ENCODE data around the gene PPP2R5E. TPM values are rescaled to one million over a fixed set of nuclear protein-coding genes. Genes with fewer than 3 reads are reported as not detected.
"Not testable (repeated sequence)": the region's sequence is repeated elsewhere in the genome, so short reads cannot be mapped to it uniquely, and the experiment has no call there.

PPP2R5E gene
- total RNA-seq, 1 experiment from 2014 or later: 15.7 TPM

DNA sequence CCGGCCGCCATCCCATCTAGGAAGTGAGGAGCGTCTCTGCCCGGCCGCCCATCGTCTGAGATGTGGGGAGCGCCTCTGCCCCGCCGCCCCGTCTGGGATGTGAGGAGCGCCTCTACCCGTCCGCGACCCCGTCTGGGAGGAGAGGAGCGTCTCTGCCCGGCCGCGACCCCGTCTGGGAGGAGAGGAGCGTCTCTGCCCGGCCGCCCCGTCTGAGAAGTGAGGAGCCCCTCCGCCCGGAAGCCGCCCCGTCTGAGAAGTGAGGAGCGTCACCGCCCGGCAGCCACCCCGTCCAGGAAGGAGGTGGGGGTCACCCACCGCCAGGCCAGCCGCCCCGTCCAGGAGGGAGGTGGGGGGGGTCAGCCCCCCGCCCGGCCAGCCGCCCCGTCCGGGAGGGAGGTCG is 20.7 kb downstream of the PPP2R5E start:
- not testable (repeated sequence) for DNase-seq (ENCODE audit: low spot score)

DNA sequence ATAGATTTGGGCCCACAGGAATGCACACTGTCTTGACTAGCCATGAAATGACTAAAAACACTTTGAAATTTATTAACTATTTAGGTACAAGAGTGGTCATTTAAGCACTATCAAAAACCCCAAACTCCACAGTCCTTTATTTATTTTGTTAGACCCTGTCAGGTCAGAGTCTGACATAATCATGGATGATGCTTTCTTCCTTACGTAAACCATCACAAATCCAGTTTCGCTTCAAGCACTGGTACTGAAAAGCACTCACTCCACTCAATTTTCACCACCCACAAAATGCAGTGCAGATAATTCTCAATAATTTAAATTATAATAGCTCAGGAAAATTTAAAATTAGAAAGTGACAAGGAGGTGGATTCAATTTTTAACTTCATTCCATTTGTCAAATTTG is 25.8 kb downstream of the PPP2R5E start:
- no peak for DNase-seq (ENCODE audit: low spot score)

DNA sequence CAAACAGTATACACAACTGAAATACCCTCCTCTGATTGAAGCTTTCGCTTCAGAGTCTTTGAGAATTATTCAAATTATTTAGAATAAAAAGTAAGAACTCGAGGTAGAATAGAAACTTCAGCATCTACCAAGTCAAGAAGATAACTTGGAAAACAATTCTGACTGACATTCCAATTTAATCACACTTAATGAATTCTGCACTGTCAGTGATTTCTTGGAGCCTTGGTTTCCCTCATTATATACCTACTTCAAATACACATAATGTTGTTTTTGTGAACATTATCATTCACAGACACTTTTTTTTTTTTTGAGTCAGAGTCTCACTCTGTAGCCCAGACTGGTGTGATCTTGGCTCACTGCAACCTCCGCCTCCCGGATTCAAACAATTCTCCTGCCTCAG is 27.9 kb downstream of the PPP2R5E start:
- no peak for DNase-seq (ENCODE audit: low spot score)

DNA sequence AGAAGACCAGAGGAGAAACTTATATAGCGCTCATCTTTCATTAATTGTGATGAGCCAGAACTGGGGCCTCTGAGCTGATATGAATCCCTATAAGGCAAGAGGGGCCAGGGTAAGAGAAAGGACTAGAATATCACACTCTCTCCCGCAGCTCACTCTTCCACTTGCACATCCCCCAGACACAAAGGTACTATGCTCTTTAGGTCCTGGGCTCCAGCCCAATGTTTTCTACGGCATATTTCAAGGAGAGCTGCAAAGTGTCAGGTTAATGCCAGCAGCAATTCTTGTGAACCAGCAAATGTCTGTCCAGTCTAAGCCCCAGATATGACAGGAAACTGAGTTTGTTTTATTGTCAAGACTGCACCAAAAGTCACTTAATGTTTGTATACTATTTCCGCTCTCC is 29.4 kb downstream of the PPP2R5E start:
- no peak for DNase-seq (ENCODE audit: low spot score)

DNA sequence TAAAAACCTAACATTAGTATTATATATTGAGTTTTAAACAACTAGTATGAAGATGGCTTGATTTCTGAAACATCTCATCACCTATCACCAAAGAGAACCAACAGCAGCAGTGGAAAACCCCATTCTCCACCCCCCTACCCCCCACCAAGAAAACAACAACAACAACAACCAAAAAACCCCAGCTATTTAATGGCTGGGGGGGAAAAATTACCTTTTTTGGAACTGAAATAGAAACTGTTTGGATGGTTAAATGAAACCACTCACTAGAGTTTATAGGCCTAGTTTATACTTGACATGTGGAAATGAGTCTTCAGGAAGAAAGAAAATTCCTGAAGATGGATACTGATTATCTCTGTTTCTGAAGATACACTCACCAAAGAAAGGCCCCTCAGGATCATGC is 30.3 kb downstream of the PPP2R5E start:
- DNase-seq (ENCODE audit: low spot score): no peak

DNA sequence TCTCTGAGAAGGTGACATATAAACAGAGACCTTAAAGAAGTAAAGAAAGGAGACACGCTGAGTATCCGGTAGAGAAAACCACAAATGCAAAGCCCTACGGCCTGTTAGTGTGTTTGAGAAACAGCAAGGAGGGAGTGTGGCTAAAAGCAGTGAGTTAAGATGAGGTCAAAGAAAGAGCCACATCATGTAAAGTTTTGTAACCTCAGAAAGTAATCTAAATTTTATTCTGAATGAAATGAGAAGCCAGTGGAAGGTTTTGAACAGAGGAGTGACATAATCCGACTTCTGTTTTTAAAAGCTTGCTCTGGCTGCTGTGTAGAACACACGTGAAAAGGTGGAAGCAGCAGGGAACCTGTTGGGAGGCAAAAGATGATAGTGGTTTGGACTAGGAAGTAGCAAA is 32.6 kb downstream of the PPP2R5E start:
- peak; percentile 69 for DNase-seq (ENCODE audit: low spot score)

DNA sequence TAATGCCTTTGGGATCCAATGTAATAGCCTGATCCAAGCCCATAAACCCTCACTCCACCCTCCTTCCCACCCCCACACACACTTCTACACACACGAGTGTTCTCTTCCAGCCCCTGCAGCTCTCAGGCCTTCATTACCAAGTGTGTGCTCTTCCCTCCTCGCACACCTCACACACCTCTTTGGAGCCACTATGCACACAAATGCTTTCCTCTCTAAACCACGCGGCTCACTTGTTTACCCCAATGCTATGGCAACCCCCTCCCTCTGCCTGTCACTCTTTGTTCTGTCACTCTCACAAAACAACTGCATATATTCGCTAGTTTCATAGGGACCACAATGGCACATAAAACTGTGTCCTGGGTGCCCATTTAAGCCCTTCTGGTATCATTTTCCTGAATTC is 35.1 kb downstream of the PPP2R5E start:
- DNase-seq (ENCODE audit: low spot score): no peak

DNA sequence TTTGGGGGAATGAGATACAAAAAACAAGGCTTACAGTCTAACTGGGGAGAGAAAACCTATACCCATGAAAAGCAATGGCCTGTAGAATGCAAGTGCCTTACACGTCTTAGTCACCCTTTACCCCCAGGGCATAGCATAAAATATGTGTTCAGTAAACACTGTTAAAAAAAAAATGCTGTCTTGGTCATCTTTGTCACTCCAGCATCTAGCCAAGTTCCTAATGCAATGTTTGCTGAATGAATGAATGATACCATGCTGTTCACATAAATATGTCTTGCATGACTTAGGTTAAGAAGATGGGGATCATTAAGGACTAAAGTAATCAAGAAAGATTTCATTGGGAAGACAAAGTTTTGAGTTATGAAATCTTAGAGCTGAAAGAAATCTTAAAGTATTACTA is 38.5 kb downstream of the PPP2R5E start:
- DNase-seq (ENCODE audit: low spot score): peak; percentile 16

DNA sequence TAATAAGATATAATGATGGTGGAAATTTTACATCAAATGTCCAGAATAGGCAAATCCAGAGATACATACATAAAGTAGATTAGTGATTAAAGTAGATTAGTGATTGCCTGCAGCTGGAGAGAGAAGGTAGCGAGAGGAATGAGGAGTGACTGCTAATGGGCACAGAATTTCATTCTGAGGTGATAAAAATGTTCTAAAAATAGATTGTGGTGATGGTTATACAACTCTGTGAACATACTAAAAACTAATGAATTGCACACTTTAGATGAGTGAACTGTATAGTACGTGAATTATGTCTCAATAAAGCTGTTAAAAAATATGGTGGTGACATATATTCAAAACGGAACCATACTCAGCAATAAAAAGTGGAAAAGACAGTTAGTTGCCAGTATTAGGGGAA is 41.7 kb downstream of the PPP2R5E start:
- DNase-seq (ENCODE audit: low spot score): no peak

DNA sequence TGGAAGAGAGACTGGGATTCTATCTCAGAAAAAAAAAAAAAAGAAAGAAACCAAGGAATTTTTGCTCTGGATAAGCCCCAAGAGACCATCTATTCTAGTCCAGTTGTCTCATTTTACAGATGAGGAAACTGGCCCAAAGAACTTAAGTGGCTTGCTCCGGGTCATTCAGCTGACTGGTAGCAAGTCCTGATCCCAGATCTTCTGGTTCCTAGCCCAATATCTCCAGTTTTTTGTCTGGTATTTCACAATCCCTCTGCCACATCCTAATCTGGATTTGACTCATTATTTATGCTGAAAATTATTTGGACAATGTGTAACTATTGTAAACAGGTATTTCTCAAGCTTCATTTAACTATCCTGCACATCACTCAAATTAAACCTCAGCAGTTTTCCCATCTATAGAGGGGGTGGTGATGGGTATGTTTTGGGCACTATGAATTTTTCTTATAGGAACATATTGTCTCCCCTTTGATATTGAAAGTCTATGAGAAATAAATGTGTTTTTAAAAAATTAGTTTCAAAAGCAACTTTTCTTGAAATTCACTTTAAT is 43.4 kb downstream of the PPP2R5E start:
- DNase-seq (ENCODE audit: low spot score): no peak

DNA sequence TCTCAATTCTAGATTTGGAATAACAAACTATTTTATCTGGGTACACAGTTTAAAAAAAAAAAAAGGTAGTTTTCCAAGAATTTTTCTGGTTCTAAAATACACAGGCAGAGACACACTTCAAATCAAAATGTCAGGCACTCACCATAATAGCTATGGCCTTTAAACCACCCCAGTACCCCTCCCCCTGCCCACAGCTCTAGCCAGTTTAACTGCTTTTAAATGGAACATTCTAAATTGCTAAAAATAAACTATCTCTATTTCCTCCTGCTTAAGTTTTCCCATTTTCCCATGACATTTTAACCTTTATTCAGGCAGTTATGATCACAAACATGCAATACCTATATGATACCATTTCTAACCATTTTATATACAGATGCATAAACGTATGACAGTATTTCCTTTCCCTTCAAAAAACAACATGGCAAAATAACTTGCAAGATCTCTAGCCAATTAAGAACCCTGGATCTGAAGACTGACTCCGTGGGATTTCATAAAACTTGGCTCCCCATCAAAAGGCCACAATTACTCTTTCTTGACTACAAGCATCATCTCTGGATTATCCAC is 46.3 kb downstream of the PPP2R5E start:
- DNase-seq (ENCODE audit: low spot score): no peak

DNA sequence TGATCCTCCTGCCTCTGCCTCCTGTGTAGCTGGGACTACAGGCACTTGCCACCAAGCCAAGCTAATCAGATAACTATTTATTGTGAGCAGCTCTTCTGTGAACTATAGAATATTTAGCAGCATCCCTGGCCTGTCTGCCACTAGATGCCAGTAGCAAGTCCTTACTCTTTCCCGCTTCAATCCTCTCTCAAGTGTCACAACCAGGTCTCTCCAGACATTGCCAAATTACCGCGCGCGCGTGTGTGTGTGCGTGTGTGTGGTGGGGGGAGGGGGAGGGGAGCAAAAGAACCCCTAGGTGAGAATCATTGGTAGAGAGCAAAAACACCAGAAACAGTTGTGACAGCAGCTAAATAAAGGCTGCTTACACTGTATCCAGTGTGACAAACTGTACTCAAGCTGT is 49.9 kb downstream of the PPP2R5E start:
- no peak for DNase-seq (ENCODE audit: low spot score)

DNA sequence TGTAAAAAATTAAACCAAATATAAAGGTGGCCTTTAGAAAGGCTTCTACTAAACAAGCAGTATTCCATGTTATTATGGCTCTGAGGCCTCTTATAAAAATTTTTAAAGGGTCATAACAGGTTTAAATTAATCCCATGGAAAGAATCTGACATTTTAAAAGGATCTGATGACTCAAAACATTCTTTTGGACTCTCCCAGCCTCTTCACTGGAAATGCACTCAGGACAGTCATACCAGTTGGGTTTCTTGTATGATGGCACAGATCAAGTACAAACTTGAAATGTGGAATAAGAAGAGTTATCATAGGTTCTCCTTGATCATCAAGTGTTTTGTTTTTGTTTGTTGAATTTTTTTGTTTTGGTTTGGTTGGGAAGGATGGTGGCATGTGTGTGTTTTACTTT is 50.8 kb downstream of the PPP2R5E start:
- no peak for DNase-seq (ENCODE audit: low spot score)

DNA sequence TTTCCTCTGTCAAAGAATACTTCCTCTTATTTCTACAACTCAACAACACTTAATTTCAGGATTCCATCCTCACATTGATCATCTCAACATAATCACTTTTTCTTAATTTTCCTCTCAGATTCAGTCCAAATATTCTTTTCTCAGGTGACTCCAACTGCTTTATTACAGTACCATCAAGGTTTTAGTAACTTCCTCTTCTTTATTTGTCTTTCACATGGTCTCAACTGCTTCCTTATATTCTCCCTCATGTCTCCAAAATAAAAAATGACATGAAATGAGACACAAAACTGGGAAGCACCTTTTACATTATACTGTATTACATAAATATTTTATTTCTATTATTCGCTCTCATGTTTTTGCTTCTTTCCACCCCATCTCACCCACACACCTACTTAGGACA is 55.5 kb downstream of the PPP2R5E start:
- no peak for DNase-seq (ENCODE audit: low spot score)

DNA sequence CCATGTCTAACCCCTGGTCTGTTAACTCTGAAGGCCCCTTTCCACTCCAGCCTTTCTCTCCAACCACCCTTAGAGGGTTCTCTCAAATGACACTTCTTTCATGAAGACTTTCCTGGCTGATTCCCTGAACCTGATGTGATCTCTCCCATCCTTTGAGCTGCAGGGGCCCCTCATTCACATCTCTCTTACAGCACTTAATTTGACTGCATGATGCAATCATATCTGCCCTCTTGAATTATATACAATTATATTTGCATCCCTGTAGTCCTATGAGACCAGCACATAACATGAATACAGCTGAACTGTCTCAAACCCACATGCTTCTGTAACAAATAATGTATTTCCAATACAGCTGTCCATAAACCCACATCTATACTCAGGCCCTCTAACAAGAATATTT is 56.4 kb downstream of the PPP2R5E start:
- no peak for DNase-seq (ENCODE audit: low spot score)

DNA sequence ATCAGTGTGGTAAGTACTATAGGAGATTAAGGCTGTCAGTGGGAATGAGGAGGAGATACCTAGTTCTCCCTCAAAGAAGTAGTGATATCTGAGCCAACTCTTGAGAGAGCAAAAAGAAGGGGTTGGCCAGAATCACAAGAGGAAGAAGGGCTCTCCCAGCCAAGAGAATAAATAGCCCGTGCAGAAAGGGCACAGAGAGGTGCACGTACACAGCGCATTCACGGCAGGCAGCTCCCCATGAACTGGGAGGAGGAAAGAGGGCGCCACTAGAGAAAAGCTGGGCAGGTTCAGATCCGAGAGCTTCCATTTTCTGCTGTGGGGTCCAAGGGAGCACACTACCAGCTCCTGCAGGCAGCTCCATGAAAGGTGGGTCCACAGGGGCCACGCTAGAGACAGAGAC is 59.9 kb downstream of the PPP2R5E start:
- no peak for DNase-seq (ENCODE audit: low spot score)

DNA sequence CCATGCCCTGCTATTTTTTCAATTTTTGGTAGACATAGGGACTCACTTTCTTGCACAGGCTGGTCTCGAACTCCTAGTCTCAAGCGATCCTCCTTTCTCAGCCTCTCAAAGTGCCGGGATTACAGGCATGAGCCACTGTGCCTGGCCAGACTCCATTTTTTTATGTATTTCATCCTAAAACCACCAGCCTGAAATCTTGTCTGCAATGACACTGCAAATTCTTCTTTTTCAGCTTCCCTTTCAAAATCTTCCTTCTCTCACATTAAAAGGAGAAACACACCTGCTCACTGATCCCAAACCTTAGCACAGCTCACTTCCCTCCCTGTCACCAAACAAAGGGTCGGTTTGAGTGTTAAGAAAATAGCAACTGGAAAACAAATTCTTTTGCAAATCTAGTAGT is 62.6 kb downstream of the PPP2R5E start:
- no peak for DNase-seq (ENCODE audit: low spot score)

DNA sequence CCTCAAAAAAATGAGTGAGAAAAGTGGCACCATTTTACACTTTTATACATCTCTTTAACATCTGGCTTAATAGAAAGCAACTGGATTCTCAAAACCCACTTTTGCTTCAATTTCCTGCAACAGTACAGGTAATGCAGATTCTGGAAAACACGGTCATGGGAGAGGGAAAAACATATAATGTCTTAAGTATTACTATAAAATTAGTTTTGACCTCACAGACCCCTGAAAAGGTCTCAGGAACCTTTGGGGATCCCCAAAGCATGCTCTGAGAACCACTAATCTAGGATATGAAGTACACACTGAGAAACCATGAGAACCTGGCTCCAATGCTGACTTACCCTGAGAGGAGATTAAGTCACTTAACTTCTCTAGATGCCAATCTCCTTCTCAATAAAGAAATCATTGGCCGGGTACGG is 64.7 kb downstream of the PPP2R5E start:
- DNase-seq (ENCODE audit: low spot score): no peak

DNA sequence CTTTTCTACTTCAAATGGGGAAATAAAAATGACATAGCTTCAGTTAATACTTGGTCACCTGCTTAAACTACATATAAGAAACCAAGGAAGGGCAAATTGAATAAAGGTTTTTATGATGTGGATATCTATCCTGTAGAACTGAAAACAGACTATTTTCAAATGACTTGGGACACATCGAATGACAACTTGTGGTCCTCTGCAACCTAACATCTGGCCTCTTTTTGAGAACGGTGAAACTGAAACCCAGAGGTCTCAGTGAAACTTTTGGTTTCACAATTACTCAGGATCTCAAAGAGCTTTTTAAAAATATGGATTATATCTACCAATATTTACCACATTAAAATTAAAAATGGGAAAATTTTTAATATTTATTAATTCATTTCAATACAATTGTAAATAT is 65.2 kb downstream of the PPP2R5E start:
- DNase-seq (ENCODE audit: low spot score): no peak

DNA sequence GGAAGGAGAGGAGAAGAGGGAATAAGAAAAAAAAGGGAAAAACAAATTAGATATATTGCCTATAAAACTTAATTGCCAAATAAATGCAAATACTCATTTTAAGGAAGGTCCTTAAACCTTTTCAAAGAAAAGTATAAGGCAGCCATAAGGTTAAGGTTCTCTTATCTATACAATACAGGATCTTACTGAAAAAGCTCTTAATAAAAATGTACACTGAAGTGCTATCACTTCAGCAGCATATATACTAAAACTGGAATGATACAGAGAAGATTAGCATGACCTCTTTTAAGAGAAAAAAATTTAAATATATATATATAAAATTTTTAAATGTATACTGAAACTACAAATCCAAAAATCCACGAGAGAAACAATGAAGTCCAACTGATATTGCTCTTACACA is 65.6 kb downstream of the PPP2R5E start:
- no peak for DNase-seq (ENCODE audit: low spot score)

DNA sequence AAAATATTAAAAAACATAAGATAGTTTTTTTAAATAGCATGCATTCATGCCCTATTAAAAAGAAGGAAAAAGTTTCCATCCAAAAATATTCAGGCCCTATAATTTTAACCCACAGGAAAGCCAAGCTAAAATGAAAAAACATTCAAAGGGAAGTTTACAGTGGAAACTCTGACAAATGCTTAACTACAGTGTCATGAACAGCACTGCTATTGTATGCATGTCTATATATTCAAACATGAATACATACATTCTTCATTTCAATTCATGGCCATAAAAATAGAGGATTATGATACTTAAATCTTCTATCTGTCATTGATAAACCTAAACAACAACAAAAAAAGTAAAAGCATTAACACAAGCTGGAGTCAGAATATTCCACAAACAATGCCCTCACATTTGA is 67.4 kb downstream of the PPP2R5E start:
- no peak for DNase-seq (ENCODE audit: low spot score)

DNA sequence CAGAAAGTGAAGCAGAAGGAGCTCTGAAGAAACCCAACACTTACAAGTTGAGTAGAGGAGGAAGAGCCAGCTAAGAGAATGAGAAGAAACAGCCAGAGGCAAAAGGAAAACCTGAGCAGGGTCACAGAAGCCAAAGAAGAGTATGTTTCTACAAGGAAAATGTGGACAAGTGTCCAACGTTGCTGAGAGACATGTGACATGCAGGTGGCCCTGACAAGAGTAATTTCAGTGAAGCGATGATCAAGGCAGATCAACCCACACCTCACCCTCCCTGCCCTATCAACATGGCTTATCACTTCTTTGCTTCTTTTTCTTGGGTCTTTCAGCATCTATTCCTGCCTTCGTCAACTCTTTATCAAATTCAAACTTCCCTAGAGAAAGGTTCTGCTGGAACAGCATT is 68.3 kb downstream of the PPP2R5E start:
- no peak for DNase-seq (ENCODE audit: low spot score)

DNA sequence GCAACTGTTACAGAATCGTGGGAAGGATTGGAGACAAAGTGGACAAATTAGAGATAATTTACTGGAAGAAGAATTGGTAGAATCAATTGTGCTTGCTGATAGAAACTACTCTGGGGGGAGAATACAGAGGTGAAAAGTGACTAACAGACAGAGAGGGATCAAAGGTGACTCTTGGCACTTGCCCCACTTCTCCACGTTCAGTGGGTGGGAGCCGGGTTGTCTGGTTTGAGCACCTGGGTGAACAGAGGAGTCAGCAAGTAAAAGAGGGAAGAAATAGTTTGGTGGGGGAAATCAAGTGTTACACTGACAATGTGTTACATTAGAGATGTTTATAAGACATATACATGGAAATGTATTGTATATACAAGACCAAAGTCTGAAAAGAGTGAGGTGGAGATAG is 69.1 kb downstream of the PPP2R5E start:
- no peak for DNase-seq (ENCODE audit: low spot score)

DNA sequence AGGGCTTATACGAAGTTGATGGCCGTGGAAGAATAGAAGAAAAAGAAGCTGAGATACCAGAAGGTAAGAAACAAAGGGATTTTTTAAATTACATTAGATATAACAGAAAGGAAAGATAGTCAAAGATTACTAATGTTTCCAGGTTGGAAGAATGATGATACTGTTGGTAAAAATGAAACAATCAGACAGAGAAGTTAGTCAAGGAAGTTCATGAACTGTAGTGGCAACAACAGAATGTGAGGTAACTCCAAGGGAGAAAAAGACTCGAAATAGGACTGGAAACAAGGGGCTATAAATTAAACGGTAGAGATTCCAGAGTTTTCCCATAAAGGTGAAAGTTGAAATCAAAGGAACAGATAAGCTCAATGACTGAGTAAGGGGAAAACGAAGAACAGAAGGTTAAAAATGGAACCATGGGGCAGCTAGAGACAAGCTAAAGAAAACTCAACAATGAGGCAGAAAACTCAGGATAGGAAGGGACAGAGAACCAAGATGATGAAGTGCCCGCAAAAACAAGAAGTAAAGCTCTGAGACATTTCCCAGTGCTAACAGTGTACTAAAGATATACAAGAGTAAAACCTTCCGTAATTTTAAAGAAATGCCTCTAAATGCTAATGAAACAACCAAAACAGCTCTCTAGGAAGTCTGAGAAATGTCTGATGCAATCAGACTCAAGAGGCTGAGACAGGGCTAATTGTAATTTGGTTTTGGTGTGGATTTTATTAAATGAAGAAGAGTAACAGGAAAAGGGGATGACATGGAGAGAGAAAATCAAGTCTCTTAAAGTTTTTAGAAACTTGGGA is 70.0 kb downstream of the PPP2R5E start:
- no peak for DNase-seq (ENCODE audit: low spot score)

Data from H4 (cell line).